Neural cell (in vitro differentiated cells): Measurements from ENCODE around the gene DCLK3. TPM values are rescaled to one million over a fixed set of nuclear protein-coding genes. Genes with fewer than 3 reads are reported as not detected.

Experiments
- H2AFZ ChIP-seq: fragments of 200-600, 300-800 bp; sonication (generic), shearing (Covaris generic); 2 replicates; pipeline ENCODE4 v1.6.0; 2014; ENCODE audit warnings: low read depth, mild to moderate bottlenecking, antibody characterized with exemption, low read length, moderate library complexity
- H3F3A ChIP-seq: fragments of 200-600 bp; shearing (Covaris generic); 2 replicates; pipeline ENCODE4 v1.6.1; 2016; ENCODE audit warnings: mild to moderate bottlenecking, moderate library complexity, mixed read lengths, antibody characterized with exemption, low read length; ENCODE audit not compliant: insufficient read depth, poor library complexity, severe bottlenecking
- H3K27ac ChIP-seq: fragments of 200-600, 300-800 bp; sonication (generic), shearing (Covaris generic); 2 replicates; pipeline ENCODE4 v1.5.1; 2014; ENCODE audit warnings: mild to moderate bottlenecking, low read length, moderate library complexity
- H3K27me3 ChIP-seq: fragments of 300-800, 200-600 bp; sonication (generic), shearing (Covaris generic); 2 replicates; pipeline ENCODE4 v1.6.0; 2014; ENCODE audit warnings: mild to moderate bottlenecking, low read depth, low read length, moderate library complexity; ENCODE audit not compliant: insufficient read depth
- H3K36me3 ChIP-seq: fragments of 300-800, 200-600 bp; sonication (generic), shearing (Covaris generic); 2 replicates; pipeline ENCODE4 v1.5.1; 2014; ENCODE audit warnings: mild to moderate bottlenecking, antibody characterized with exemption, low read length, moderate library complexity; ENCODE audit not compliant: insufficient read depth
- H3K4me2 ChIP-seq: fragments of 300-800, 200-600 bp; sonication (generic), shearing (Covaris generic); 2 replicates; pipeline ENCODE4 v1.6.0; 2014; ENCODE audit warnings: mild to moderate bottlenecking, low read length
- H3K4me3 ChIP-seq: fragments of 300-800, 200-600 bp; sonication (generic), shearing (Covaris generic); 2 replicates; pipeline ENCODE4 v1.5.1; 2014; ENCODE audit warnings: mild to moderate bottlenecking, low read length, moderate library complexity
- H3K79me2 ChIP-seq: fragments of 200-600 bp; shearing (Covaris generic); replicated peaks from 2 replicates; pipeline ENCODE4 v1.6.0; 2014; ENCODE audit warnings: mild to moderate bottlenecking, low read length, moderate library complexity; ENCODE audit not compliant: insufficient read depth
- H3K9ac ChIP-seq: fragments of 300-800, 200-600 bp; sonication (generic), shearing (Covaris generic); 2 replicates; pipeline ENCODE4 v1.6.1; 2016; ENCODE audit warnings: mild to moderate bottlenecking, low read length, mixed read lengths
- H3K9me2 ChIP-seq: fragments of 200-600 bp; shearing (Covaris generic); 2 replicates; pipeline ENCODE4 v1.6.1; 2016; ENCODE audit warnings: mild to moderate bottlenecking, low read length, mixed read lengths; ENCODE audit not compliant: insufficient read depth
- H3K9me3 ChIP-seq: fragments of 200-600, 300-800 bp; sonication (generic), shearing (Covaris generic); 2 replicates; pipeline ENCODE4 v1.6.1; 2016; ENCODE audit warnings: mild to moderate bottlenecking, mixed run types, low read length, moderate library complexity, mixed read lengths
- H4K20me1 ChIP-seq: fragments of 200-600 bp; shearing (Covaris generic); 2 replicates; pipeline ENCODE4 v1.6.1; 2016; ENCODE audit warnings: mild to moderate bottlenecking, mixed run types; ENCODE audit not compliant: insufficient read depth
- CTCF ChIP-seq: fragments of 450-650 bp; IDR thresholded peaks from 2 replicates; pipeline ENCODE4 v1.5.1; 2014; ENCODE audit warnings: antibody characterized with exemption, mild to moderate bottlenecking, moderate library complexity; ENCODE audit not compliant: poor library complexity, severe bottlenecking
- EP300 ChIP-seq: fragments of 450-650 bp; conservative IDR thresholded peaks from 2 replicates; pipeline ENCODE4 v1.6.1; 2014; ENCODE audit warnings: antibody characterized with exemption, mild to moderate bottlenecking, moderate library complexity; ENCODE audit not compliant: poor library complexity, severe bottlenecking
- EZH2 ChIP-seq: fragments of 200-600, 300-800 bp; shearing (Covaris generic), sonication (generic); IDR thresholded peaks from 2 replicates; pipeline ENCODE4 v1.6.1; 2014; ENCODE audit warnings: antibody characterized with exemption, low read length, borderline replicate concordance, mild to moderate bottlenecking; ENCODE audit not compliant: insufficient read depth, poor library complexity, severe bottlenecking
- MXI1 ChIP-seq: fragments of 450-650 bp; conservative IDR thresholded peaks from 2 replicates; pipeline ENCODE4 v1.6.1; 2014; ENCODE audit warnings: antibody characterized with exemption, mild to moderate bottlenecking; ENCODE audit not compliant: poor library complexity, severe bottlenecking
- POLR2AphosphoS5 ChIP-seq: IDR thresholded peaks from 2 replicates; pipeline ENCODE4 v1.6.1; 2012
- RAD21 ChIP-seq: fragments of 450-650 bp; conservative IDR thresholded peaks from 2 replicates; pipeline ENCODE4 v1.6.1; 2014; ENCODE audit warnings: antibody characterized with exemption, mild to moderate bottlenecking, moderate library complexity
- REST ChIP-seq: IDR thresholded peaks from 2 replicates; pipeline ENCODE4 v1.6.1; 2012; ENCODE audit warnings: borderline replicate concordance
- SMC3 ChIP-seq: fragments of 450-650 bp; conservative IDR thresholded peaks from 2 replicates; pipeline ENCODE4 v1.6.1; 2014; ENCODE audit warnings: antibody characterized with exemption, mild to moderate bottlenecking, moderate library complexity; ENCODE audit not compliant: poor library complexity
- TAF1 ChIP-seq: IDR thresholded peaks from 2 replicates; pipeline ENCODE4 v1.6.1; 2012; ENCODE audit warnings: low read depth
- polyA plus RNA-seq: library from polyadenylated mRNA; depleted of rRNA; stranded (reverse); fragments of >200 nt; gene quantifications from 2 replicates; pipeline ENCODE4 v1.2.3, GENCODE V29; 2014

The DCLK3 gene
- polyA plus RNA-seq, 1 donor from 2014 or later = 1.5 TPM

GRCh38 chr3:36679384-36680200 lies 84.8 kb downstream of the DCLK3 start:
- Histone ChIP-seq H3K36me3 (no peaks in the 10 kb centered on the region), H3K9me2 (no peaks in the 10 kb centered on the region), H3F3A (no peaks in the 10 kb centered on the region), H3K4me3 (no peak overlapping the region), H3K79me2 (no peaks in the 10 kb centered on the region), H3K27ac (no peak overlapping the region), H3K9me3 (peaks cover 5% of the 10 kb centered on the region), H4K20me1 (no peaks in the 10 kb centered on the region), H3K27me3 (no peaks in the 10 kb centered on the region), H3K4me2 (no peak overlapping the region), H3K9ac (no peak overlapping the region), H2AFZ (no peak overlapping the region)
- no peak for TF ChIP-seq TAF1
- TF ChIP-seq SMC3 = no peak
- no peak for TF ChIP-seq POLR2AphosphoS5
- no peak for TF ChIP-seq CTCF
- no peak for TF ChIP-seq MXI1
- no peak for TF ChIP-seq EP300
- no peak for TF ChIP-seq RAD21
- no peak for TF ChIP-seq EZH2
- TF ChIP-seq REST = no peak

GRCh38 chr3:36678216-36679013 lies 85.9 kb downstream of the DCLK3 start:
- Histone ChIP-seq H3K9me2 (no peaks in the 10 kb centered on the region), H3K36me3 (no peaks in the 10 kb centered on the region), H3K9ac (no peak overlapping the region), H3K79me2 (no peaks in the 10 kb centered on the region), H3K9me3 (peaks cover 5% of the 10 kb centered on the region), H3K4me3 (no peak overlapping the region), H3K4me2 (no peak overlapping the region), H3K27ac (no peak overlapping the region), H3F3A (no peaks in the 10 kb centered on the region), H4K20me1 (no peaks in the 10 kb centered on the region), H3K27me3 (no peaks in the 10 kb centered on the region), H2AFZ (no peak overlapping the region)
- TF ChIP-seq EP300 (no peak), CTCF (no peak), POLR2AphosphoS5 (no peak), MXI1 (no peak), SMC3 (no peak), TAF1 (no peak), REST (no peak), RAD21 (no peak), EZH2 (no peak)
